GM12864 (cell line): ENCODE data around the gene ATG101.

Experiments
- DNase-seq: peaks from one replicate; pipeline ENCODE4 v3.0.0-alpha.2; 2011; ENCODE audit warnings: low read depth
- H3K4me3 ChIP-seq: 2 replicates; pipeline ENCODE4 v1.5.1; 2011; ENCODE audit warnings: mild to moderate bottlenecking, low read depth, low read length, control low read depth
- TF ChIP-seq, protein P1 (sequence below): IDR thresholded peaks from 2 replicates; pipeline ENCODE4 v1.5.1; 2011; ENCODE audit warnings: low read depth, mild to moderate bottlenecking, moderate library complexity, low read length, control low read depth, inconsistent platforms; ENCODE audit errors: missing control alignments

ATG101 gene

DNA sequence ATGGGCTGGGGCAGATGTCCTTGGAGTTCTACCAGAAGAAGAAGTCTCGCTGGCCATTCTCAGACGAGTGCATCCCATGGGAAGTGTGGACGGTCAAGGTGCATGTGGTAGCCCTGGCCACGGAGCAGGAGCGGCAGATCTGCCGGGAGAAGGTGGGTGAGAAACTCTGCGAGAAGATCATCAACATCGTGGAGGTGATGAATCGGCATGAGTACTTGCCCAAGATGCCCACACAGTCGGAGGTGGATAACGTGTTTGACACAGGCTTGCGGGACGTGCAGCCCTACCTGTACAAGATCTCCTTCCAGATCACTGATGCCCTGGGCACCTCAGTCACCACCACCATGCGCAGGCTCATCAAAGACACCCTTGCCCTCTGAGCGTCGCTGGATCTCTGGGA, 7.0 kb downstream of the ATG101 start:
- TF ChIP-seq, protein P1, sequence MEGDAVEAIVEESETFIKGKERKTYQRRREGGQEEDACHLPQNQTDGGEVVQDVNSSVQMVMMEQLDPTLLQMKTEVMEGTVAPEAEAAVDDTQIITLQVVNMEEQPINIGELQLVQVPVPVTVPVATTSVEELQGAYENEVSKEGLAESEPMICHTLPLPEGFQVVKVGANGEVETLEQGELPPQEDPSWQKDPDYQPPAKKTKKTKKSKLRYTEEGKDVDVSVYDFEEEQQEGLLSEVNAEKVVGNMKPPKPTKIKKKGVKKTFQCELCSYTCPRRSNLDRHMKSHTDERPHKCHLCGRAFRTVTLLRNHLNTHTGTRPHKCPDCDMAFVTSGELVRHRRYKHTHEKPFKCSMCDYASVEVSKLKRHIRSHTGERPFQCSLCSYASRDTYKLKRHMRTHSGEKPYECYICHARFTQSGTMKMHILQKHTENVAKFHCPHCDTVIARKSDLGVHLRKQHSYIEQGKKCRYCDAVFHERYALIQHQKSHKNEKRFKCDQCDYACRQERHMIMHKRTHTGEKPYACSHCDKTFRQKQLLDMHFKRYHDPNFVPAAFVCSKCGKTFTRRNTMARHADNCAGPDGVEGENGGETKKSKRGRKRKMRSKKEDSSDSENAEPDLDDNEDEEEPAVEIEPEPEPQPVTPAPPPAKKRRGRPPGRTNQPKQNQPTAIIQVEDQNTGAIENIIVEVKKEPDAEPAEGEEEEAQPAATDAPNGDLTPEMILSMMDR, result no peak
- no peak for DNase-seq
- no peak overlapping the region for H3K4me3 ChIP-seq

DNA sequence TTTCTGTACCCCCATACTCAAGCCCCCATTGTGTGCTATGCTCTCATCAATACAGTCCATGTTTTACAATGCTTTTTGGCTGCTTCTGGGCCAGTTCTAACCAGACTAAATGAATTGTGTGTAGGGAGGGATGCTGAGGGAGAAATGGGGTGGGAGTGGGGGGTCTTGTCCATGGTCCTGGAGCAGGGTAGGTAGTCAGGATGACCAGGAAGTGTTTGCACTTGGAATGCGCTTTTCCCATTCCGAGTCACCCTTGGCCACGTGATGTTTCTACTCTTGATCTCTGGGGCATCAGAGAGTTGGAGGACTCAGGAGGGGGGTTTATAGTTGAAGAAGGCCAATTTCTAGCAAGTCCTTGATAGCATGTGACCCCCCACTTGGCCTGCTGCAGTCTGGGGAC, 8.5 kb downstream of the ATG101 start:
- DNase-seq, result no peak
- TF ChIP-seq, protein P1, result no peak
- no peak overlapping the region for H3K4me3 ChIP-seq

DNA sequence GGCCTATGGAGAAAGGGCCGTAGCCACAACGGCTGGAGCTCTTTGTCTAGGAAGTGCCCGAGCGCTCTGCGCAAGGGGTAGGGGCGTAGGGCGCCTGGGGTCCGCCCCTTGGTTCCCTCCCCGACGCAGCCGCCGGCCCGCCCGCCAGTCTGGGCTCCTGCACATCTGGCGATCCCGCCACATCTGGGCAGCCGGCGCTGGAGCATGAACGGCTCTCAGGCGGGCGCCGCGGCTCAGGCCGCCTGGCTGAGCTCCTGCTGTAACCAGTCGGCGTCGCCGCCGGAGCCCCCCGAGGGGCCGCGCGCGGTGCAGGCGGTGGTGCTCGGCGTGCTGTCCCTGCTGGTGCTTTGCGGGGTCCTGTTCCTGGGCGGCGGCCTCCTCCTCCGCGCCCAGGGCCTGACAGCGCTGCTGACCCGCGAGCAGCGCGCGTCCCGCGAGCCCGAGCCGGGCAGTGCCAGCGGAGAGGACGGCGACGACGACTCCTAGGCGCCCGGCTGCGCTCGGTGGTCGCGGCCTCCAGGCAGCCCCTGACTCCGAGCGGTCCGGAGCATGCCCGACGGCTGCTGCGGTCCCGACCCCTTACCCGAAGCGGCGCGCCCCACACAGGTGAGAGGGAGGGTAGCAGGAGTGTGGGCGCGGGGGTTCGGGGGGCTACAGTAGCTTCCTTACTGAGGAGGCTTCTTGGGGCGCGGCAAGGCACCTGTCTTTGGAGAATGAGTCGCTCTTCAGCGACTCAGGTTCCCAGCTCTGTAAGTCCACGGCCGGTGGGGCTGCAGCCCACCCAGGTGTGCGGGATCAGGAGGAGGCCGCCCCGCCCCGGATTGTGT, 10.0 kb downstream of the ATG101 start, which contains the start of gene SMIM41:
TSS of gene SMIM41 (plus strand) at position 129 of the 827 bp plus-strand sequence. CDS start at position 205, 76 bp downstream.
- TF ChIP-seq, protein P1, result no peak
- no peak within 1 kb of the TSS for H3K4me3 ChIP-seq
- no peak for DNase-seq

DNA sequence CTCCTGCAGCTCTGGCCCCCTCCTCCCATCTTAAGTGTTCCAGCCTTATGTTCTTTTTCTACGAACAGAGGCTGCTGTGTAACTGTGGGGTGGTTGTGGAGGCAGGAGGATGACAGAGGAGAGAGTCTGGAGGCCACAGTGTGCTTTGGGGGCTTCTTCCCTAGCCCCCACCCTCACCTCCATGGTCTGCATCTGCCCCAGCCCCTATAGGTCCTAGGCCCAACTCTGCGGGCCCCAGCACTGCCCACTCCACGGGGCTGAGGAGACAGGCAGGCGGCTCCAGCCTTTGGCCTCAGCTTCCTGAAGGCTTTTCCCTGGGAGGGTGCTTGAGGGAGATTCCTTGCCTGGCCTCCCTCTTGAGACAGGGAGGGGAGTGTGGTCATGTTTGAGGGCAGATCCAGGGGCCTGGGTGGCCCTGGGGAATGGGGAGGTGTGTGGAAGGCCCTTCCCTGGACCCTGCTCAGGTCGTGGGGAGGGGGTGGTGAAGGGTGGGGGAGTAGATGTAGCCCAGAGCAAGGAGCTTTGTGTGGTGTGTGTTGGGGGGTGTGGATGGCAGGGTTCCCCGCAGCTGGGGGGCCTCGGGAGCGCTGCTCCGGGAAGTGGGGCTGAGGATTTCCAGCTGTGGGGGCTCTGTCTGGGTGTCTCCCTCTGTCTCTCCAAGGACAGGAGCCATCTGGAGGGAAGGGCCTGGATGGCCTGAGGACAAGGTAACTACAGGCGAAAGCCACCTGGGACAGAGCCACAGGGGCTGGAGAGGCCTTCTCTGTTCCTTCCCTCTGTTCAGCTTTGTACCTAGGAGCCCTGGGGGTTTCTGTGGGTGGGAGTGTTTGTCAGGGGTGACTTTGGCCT, 10.8 kb downstream of the ATG101 start:
- no peak overlapping the region for H3K4me3 ChIP-seq
- TF ChIP-seq, protein P1, result no peak
- DNase-seq, result no peak

DNA sequence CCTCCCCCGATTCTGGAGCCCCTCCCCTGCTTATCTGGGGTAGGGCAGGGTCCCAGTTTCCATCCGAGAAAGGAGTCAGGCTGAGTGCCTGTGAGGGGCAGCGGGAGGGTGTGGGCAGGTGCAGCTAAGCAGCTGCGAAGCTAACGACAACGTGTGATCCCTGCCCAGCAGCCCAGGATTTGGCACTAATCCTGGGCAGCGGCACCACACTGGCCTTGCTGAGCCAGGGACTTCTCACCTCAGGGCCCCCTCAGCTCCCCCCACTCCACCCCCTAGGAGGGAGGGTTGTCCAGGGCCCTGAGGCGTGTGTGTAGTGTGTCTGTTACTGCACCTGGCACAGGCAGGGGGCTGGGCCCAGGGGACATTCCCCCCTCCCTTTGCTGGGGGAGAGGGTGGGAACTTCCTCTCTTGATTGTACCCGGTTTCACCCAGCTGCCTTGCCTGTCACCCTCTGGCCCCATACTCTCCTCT, 11.5 kb downstream of the ATG101 start:
- H3K4me3 ChIP-seq, result no peak overlapping the region
- no peak for DNase-seq
- TF ChIP-seq, protein P1, result no peak

DNA sequence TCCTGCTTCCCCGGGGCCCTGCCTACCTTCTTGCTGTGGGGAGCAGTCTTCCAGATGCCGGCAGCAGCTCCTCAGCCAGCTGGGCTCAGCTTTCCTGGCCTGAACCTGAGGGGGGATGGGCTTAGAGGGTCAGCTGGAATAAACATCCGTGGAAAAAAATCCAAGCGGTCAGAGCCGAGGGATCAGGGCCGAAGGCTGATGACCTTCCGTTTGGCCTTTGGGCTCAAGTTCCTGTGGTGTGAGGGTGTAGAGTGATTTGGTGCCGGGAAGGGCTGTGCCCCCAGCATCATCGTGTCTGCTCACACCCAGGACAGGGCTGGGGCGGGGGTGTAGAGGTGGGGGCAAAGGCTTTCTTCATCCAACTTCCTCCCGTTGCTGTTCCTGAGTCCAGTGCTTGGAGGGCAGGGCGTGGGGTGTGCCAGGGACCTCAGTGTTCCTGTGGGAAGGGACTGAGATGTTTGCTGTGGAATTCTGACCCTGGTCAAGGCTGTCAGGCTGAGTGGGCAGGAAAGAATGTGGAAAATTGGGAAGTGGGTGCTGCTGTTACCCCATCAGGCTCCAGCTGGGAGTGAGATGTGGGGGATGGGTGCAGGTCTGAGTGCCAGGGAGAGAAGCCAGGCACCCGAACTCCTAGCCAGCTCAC, 12.4 kb downstream of the ATG101 start:
- TF ChIP-seq, protein P1, result no peak
- DNase-seq, result no peak

More for the DNA sequence above, 12.4 kb downstream of the ATG101 start:
- no peak overlapping the region for H3K4me3 ChIP-seq
